ENCODE measurements around the gene THADA.
"Not testable (repeated sequence)": the region's sequence is repeated elsewhere in the genome, so short reads cannot be mapped to it uniquely, and the experiment has no call there.

THADA gene

GRCh38 chr2:43537137-43537536, 58.7 kb downstream of the THADA start:
- DNase-seq: no peak

DNA sequence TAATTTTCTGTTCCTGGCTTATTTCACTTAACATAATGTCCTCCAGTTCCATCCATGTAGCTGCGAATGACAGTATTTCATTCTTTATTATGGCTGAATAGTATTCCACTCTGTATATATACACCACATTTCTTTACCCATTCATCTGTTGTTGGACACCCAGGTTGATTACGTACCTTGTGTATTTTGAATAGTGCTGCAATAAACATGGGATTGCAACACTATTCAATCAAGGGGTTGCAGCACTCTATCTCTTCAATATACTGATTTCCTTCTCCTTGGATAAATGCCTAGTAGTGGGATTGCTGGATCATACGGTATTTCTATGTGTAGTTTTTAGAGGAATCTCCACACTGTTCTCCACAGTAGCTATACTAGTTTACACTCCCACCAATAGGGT, 61.3 kb downstream of the THADA start:
- no peak for DNase-seq

DNA sequence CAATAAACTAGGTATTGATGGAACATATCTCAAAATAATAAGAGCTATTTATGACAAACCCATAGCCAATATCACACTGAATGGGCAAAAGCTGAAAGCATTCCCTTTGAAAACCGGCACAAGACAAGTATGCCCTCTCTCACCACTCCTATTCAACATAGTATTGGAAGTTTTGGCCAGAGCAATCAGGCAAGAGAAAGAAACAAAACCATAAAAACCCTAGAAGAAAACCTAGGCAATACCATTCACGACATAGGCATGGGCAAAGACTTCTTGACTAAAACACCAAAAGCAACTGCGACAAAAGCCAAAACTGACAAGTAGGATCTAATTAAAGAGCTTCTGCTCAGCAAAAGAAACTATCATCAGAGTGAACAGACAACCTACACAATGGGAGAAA, 63.3 kb downstream of the THADA start:
- DNase-seq: not testable (repeated sequence)

- peak; percentile 2 for DNase-seq
These were observed 64.6 kb downstream of the THADA start for GRCh38 chr2:43531251-43531650.

DNA sequence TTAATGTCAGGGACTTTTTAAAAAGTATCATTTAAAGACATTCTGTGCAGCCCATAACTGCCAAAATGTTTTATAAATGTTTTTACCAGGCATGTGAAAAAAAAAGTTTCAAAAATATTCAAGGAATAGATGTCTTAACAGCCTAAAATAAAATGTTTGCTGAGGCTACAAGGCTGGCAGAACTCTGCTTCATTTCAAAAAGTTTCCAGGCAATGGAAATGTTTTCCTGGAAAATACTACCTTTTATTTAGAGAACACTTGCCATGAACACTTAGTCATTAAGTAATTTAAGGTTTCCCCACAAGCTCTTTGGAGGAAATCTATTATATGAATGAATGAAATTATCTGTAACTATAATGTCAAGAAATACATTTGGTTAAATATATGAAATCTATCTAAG, 68.8 kb downstream of the THADA start:
- DNase-seq: no peak

DNA sequence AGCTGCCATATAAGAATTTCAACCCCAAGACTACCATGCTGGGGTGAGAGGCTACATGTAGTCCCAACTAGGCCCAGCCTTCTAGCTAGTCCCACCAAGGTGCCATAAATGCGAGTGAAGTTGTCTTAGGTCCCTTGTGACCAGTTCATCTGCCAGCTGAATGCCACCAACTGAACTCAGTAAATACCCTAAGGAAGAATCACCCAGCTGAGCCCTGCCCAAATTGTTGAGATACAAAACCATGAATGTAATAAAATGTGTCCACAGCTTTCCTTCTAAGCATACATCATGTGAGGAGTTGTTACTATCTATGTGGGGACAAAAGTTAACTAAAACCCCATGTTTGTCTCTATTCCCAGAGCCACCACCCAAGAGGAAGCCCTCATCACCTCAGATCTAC, 70.3 kb downstream of the THADA start:
- DNase-seq: no peak

GRCh38 chr2:43524177-43524965, 71.5 kb downstream of the THADA start:
- DNase-seq: no peak

- DNase-seq: no peak
These were observed 73.7 kb downstream of the THADA start for GRCh38 chr2:43522177-43522576.

DNA sequence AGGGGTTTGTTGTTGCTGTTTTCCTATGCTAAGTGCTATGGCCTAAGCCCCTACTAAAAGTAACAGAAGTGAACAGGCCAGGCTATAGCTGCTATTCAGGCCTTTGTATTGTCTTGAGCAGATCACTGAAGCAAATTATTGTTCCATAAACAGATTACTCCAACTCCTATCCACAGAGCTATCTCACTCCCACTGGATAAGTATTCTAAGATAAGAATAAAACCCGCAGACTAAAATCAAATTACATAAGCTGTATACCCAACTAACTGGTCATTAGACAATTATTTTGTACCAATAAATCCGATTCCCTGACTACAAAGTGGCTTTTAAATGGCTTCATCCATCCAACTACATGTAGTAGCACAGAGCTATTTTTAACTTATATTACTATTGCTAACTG, 74.3 kb downstream of the THADA start:
- DNase-seq: no peak

DNA sequence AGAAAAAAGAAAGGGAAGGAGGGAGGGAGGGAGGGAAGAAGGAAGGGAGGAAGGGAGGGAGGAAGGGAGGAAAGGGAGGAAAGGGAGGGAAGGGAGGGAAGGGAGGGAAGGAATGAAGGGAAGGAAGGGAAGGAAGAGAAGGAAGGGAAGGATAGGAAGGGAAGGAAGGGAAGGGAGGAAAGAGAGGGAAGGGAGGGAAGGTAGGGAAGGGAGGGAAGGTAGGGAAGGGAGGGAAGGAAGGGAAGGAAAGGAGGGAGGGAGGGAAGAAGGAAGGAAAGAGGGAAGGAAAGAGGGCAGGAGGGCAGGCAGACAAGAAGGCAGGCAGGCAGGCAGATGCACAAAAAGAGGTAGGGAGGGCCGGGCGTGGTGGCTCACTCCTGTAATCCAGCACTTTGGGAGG, 74.9 kb downstream of the THADA start:
- no peak for DNase-seq

- DNase-seq: no peak
These were observed 76.1 kb downstream of the THADA start for GRCh38 chr2:43519643-43520221.

GRCh38 chr2:43518718-43519117, 77.1 kb downstream of the THADA start:
- DNase-seq: no peak

GRCh38 chr2:43518181-43518580, 77.7 kb downstream of the THADA start:
- no peak for DNase-seq

- no peak for DNase-seq
These were observed 79.9 kb downstream of the THADA start for GRCh38 chr2:43515807-43516497.

DNA sequence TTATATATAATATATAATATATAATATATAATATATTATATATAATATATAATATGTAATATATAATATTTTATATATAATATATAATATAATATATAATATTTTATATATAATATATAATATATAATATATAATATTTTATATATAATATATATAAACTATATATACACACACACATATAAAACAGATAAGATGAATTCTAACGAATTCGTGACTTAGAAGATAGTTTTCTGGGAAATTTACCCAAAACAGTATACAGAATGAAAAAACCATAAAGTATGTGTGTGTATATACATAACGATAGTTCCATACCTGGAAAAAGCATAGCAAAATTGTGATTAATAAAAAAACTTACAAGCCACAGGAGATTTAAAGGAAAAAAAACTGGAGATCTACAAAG, 80.6 kb downstream of the THADA start:
- DNase-seq: no peak

DNA sequence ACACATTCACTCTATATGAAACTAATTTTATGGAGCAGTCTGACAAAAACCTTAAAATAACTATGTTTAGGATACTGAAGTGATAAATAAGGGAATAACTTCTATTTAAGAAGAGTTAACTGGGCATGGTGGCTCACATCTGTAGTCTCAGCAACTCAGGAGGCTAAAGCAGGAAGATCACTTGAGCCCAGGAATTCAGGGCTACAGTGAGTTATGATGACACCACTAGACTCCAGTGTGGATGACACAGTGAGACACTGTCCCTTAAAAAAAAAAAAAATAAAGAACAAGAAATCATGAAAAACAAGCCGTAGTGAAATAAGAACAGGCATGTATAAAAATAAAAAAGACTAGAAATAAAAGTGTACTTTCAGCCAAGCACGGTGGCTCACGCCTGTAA, 82.0 kb downstream of the THADA start:
- DNase-seq: no peak

- no peak for DNase-seq
These were observed 82.6 kb downstream of the THADA start for GRCh38 chr2:43513216-43513615.

- DNase-seq: no peak
These were observed 84.6 kb downstream of the THADA start for GRCh38 chr2:43511199-43511598.

- DNase-seq: no peak
These were observed 86.0 kb downstream of the THADA start for GRCh38 chr2:43509886-43510285.

DNA sequence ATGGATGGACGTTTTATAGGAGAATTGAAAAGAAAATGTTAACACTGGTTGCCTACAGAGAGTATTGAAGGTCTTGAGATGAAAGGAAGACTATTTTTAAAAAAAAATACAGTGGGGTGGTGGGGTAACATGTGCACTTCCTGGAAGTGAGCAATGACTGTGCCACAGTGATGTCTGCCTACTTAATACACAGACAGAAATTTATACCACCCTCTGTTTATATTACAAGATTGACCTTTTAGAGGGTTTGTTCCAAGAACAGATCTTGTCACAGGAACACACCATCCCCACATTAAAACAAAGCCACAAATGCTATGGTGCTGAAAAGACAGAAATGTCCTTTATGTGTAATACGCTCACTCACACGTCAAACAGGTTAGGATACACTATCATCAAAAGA, 87.6 kb downstream of the THADA start:
- DNase-seq: no peak

DNA sequence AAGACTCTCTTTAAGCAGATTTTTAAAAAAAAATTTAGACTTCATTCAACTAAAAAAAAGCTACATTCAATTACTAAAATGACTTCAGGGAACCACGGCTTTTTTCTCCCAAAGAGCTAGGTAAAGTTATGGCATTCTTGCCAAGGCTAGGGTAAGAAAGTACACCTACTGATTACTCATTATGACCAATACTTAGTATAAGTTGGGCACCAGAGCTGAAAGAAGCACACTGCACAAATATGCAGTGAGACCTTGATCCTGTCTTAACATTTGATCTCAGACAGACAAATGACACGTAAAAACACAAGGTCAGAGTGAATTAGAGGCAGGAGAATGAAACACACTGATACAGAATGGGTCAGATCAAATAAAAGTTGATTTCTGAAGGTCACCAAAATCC, 88.7 kb downstream of the THADA start:
- DNase-seq: no peak

- no peak for DNase-seq
These were observed 100.1 kb downstream of the THADA start for GRCh38 chr2:43495727-43496126.

DNA sequence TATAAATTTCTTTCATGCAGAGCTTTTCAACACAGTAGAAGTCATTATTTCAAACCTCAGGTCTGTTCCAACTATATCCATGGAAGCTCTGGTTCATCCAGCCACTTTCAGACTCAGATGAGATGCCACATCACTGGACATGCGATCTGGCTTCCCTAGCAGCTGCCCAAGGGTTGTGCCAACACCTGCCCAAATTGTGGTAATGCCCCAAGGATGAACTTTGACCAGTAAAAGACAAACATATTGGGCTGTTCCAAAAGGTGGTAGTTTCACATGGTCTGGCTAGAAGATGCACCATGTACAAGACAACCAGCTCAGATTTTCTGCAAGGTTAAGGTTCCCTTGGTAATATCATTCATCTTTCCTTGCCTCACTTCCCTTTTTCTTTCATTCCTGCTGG, 101.9 kb downstream of the THADA start:
- no peak for DNase-seq

- DNase-seq: no peak
These were observed 104.7 kb downstream of the THADA start for GRCh38 chr2:43491065-43491639.
